Naive thymus-derived CD8-positive, alpha-beta T cell (primary cell): ENCODE results near the gene MON1A. TPM values are rescaled to one million over a fixed set of nuclear protein-coding genes. Genes with fewer than 3 reads are reported as not detected.

Experiments
- ATAC-seq, 2 donors: fragments of 150-1000 bp; cut with Tn5 transposase in 1 of 2; sonication (Bioruptor Pico), chemical (Tn5 transposase) in 1 of 2; 1 replicate in 1 of 2; 2 replicates in 1 of 2; pipeline ENCODE4 v1.10.0; 2021; ENCODE audit warnings: mild to moderate bottlenecking in 2 of 2, moderate library complexity in 2 of 2
- POLR2A ChIA-PET: fragments of 350-600 bp; sonication (Branson Sonifier 250); formaldehyde crosslinking; loops from one replicate; lab custom pipeline; 2021; ENCODE audit warnings: antibody characterized with exemption; lab: Charles Lee
- DNase-seq, 10 donors: peaks; one replicate each; pipeline versions ENCODE4 v3.0.0 to v3.0.0-alpha.2; 2020 to 2022
- H3K27ac Mint-ChIP-seq, 10 donors: one replicate each; pipeline ENCODE4 v1.8.0; 2020 to 2022; ENCODE audit warnings: mild to moderate bottlenecking in 10 of 10, mixed read lengths in 10 of 10, moderate library complexity in 4 of 10, inconsistent platforms in 1 of 10
- H3K27me3 Mint-ChIP-seq, 5 donors: one replicate each; pipeline ENCODE4 v1.8.0; 2021 to 2022; ENCODE audit warnings: mixed read lengths in 5 of 5
- H3K36me3 Mint-ChIP-seq, 3 donors: one replicate each; pipeline ENCODE4 v1.8.0; 2020 to 2022; ENCODE audit warnings: mixed read lengths in 3 of 3, mild to moderate bottlenecking in 2 of 3, inconsistent platforms in 1 of 3
- H3K4me1 Mint-ChIP-seq, 4 donors: one replicate each; pipeline ENCODE4 v1.8.0; 2021 to 2022; ENCODE audit warnings: mixed read lengths in 4 of 4
- H3K4me3 Mint-ChIP-seq, 10 donors: one replicate each; pipeline ENCODE4 v1.8.0; 2020 to 2022; ENCODE audit warnings: mild to moderate bottlenecking in 10 of 10, mixed read lengths in 10 of 10, moderate library complexity in 6 of 10, inconsistent platforms in 1 of 10
- H3K9me3 Mint-ChIP-seq, 9 donors: one replicate each; pipeline ENCODE4 v1.8.0; 2020 to 2022; ENCODE audit warnings: mixed read lengths in 9 of 9, mild to moderate bottlenecking in 3 of 9, inconsistent platforms in 1 of 9, moderate library complexity in 1 of 9
- polyA plus RNA-seq, 3 donors: library from polyadenylated mRNA; unstranded; fragments of 300-500 nt; fragmentation: Illumina TruSeq; gene quantifications; one replicate each; pipeline ENCODE4 v1.2.3, GENCODE V29; 2021
- total RNA-seq, 8 experiments: library from RNA in 2 of 8; stranded (reverse) in 2 of 8; gene quantifications; one replicate each; pipeline ENCODE4 v1.2.3 and lab custom pipeline; 2021 to 2026

MON1A gene
- total and polyA plus RNA-seq, 5 experiments from 2014 or later, result 9.0 to 21.0 (median 12.2) TPM

DNA sequence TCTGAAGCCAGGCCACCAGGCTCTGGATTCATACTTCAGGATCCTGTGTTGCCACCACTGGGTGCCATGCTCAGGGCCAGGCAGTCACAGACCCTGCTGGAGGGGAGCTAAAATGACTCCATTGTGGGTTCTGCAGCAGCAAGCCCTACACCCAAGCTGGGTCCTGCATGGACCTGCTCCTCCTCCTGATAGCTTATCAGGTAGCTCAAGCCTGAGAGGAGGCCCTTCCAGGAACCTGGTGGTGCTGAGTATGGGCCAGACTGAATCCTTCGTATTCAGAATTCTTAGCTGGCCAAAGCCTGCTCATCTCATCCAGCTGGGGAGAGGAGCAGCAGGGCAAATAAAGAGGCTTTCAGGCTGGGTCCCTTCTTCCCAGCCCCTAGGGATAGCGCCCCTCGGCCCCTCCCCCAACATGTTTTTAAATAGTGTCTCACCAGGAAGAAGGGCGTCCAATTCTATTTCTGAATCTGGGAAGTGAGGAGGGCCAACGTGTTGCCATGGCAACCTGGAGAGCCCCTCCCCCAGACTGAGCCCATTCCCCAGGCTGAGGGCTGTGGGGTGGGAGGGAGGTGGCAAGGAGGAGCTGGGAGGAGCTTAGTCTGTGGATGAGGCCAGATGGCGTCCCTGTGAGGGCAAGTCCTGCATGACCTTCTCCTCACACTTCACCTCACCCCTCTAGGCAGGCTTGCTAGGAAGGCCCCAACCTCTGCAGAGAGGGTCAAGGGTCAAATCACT is 48.9 kb downstream of the MON1A start:
- Mint-ChIP-seq H3K4me3 (no peak overlapping the region), H3K27me3 (peaks cover 0 to 9% (median 2%) of the 10 kb centered on the region in 5 donors), H3K36me3 (no peaks in the 10 kb centered on the region), H3K4me1 (peaks cover 0 to 2% (median 0%) of the 10 kb centered on the region in 4 donors), H3K9me3 (no peaks in the 10 kb centered on the region), H3K27ac (no peak overlapping the region)
- ATAC-seq (no peak), DNase-seq (no peak)
- POLR2A ChIA-PET, result no interaction called here

DNA sequence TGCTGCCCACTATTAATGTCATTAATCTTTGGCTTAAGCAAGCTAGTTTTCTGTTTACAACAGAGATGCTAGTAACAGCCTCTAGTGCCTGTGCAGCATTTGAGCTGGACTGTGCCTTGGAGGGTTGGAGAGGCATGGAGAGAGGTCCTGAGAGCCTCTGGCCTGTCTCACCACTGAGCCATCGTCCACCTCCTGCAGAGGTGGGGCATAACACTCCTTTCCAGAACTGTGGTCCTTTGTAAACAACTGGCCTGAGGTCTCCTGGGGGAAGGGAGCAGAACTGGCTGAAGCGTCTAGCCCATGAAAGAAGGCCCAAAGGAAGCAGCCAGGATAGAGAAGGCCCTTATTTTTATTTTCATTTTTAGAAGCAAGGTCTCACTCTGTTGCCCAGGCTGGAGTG is 49.9 kb downstream of the MON1A start:
- no peak overlapping the region for H3K27ac Mint-ChIP-seq
- H3K36me3 Mint-ChIP-seq, result no peaks in the 10 kb centered on the region
- ATAC-seq (no peak), DNase-seq (no peak)
- H3K27me3 Mint-ChIP-seq, result peaks cover 0 to 9% (median 2%) of the 10 kb centered on the region in 5 donors
- peaks cover 0 to 2% (median 0%) of the 10 kb centered on the region in 4 donors for H3K4me1 Mint-ChIP-seq
- no peaks in the 10 kb centered on the region for H3K9me3 Mint-ChIP-seq
- POLR2A ChIA-PET, result no interaction called here
- H3K4me3 Mint-ChIP-seq, result no peak overlapping the region

DNA sequence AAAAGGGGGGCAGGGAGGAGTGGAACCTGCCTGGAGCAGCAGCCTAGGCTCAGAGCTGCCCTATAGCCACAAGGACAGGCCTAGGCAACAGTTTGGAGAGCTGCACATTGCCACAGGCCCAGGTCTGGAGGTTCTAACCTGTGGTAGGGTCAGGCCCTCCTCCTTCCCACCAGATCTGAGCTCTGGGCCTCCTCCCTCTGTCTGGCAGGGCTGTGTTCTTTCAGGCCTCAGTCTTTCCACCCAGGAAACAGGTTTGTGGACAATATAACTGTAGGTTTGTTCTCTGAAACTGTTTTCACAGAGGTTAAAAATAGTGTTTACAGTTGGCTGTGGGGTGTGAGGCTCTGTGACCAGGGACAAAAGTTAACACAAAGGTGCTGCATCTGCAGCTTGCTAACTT is 50.9 kb downstream of the MON1A start:
- Mint-ChIP-seq H3K27ac (no peak overlapping the region), H3K4me1 (peaks cover 0 to 2% (median 0%) of the 10 kb centered on the region in 4 donors), H3K27me3 (peaks cover 0 to 9% (median 2%) of the 10 kb centered on the region in 5 donors), H3K9me3 (no peaks in the 10 kb centered on the region), H3K4me3 (no peak overlapping the region), H3K36me3 (no peaks in the 10 kb centered on the region)
- POLR2A ChIA-PET, result interaction anchor here (0.7 kb wide), 1 partner anchor 19 kb away, joined by 3 read pairs; no protein-coding TSS in a partner anchor
- ATAC-seq (no peak), DNase-seq (no peak)

DNA sequence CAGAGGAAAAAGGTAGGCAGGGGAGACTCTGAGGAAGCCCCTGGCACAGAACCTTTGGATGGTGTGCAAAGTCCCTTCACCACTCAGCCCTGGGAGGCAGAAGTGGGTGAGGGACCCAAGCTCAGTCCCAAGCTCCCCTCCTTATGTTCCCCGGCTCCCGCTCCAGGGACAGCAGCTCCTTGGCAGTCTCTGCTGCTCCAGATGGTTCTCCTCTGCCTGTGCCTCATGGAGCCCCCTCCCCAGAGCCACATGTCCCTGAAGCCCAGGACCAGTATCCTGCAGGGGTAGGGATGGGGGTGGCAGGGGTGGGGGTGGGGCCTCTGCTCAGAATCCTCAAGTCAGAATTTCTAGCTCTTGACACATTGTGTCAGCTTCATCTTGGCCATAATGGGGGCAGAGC is 51.9 kb downstream of the MON1A start:
- H3K27ac Mint-ChIP-seq, result no peak overlapping the region
- ATAC-seq (no peak), DNase-seq (no peak)
- no peak overlapping the region for H3K4me3 Mint-ChIP-seq
- H3K36me3 Mint-ChIP-seq, result no peaks in the 10 kb centered on the region
- peaks cover 0 to 2% (median 0%) of the 10 kb centered on the region in 4 donors for H3K4me1 Mint-ChIP-seq
- H3K9me3 Mint-ChIP-seq, result no peaks in the 10 kb centered on the region
- POLR2A ChIA-PET, result interaction anchor here (0.7 kb wide), 1 partner anchor 60 kb away, joined by 6 read pairs; no protein-coding TSS in a partner anchor
- H3K27me3 Mint-ChIP-seq, result peaks cover 0 to 9% (median 2%) of the 10 kb centered on the region in 5 donors

DNA sequence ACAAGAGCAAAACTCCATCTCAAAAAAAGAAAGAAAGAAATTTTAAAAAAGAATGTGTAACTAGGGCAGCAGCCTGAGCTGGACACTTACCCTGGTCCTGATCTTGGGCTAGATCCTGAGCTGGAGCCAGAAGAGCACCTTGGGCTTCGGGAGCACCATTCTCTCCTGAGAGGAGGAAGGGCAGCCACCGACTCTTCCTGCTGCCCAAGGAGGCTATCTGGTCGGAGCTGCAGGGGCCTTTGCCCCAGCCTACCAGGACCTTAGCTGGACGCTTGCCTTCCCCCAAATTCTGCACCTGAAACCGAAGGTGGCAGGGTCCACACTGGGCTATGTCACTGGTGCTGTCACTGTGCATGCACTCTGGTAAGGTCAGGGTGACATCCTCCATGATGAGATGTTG is 53.0 kb downstream of the MON1A start:
- Mint-ChIP-seq H3K4me1 (peaks cover 0 to 1% (median under 1%) of the 10 kb centered on the region in 4 donors), H3K9me3 (no peaks in the 10 kb centered on the region), H3K4me3 (no peak overlapping the region), H3K27me3 (peaks cover 0 to 9% (median under 1%) of the 10 kb centered on the region in 5 donors), H3K27ac (no peak overlapping the region), H3K36me3 (no peaks in the 10 kb centered on the region)
- POLR2A ChIA-PET, result no interaction called here
- DNase-seq (no peak), ATAC-seq (no peak)

DNA sequence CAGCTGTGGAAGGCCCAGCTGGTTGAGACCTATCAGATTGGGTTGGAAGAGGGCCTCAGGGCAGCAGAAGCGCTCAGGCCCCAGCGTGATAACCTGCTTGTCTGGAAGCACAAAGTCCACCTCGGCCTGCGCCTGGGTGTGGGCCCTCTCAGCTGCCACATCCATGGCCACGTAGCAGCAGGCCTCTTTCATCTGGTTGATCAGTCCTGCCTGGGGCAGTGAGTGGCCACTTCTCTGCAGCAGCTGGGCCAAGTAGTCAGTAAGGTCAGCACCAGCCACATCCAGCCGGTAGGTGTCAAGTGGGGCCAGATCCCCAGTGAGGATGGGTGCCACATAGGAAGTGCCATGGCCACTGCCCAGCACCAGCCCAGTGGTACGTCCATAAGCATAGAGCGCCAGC is 56.0 kb downstream of the MON1A start:
- no peak overlapping the region for H3K27ac Mint-ChIP-seq
- no peak overlapping the region for H3K4me3 Mint-ChIP-seq

DNA sequence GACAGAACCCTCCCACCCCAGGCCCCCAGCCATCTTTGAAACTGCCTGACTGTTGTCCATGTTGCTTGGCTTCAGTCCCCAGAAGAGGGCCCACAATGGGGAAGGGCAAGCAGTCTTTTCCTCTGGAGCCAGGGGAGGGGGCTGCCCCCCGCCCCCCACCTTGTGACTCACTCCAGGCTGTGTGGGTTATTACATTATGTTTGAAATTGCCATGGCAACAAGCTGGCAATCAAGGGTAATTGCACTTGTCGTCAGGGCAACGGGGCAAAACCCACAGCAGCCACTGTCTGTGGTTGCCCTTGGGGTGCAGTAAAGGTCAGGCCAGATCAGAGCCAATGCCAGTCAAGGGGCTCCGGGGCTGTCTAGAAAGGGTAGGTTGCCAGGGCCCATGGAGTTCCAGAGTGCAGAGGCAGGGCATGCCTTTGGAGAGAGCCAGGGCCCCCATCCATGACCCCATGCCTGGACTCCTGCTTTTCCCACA is 56.8 kb downstream of the MON1A start:
- DNase-seq (peak in 1 of 10 donors; percentile 19), ATAC-seq (peak; percentile 44 to 45)
- POLR2A ChIA-PET, result no interaction called here
- peaks cover 0 to 5% (median 3%) of the 10 kb centered on the region in 4 donors for H3K4me1 Mint-ChIP-seq
- H3K36me3 Mint-ChIP-seq, result no peaks in the 10 kb centered on the region
- no peaks in the 10 kb centered on the region for H3K9me3 Mint-ChIP-seq
- peak overlapping the region in 1 of 10 donors; percentile 87 for H3K27ac Mint-ChIP-seq
- no peak overlapping the region for H3K4me3 Mint-ChIP-seq
- peaks cover 11 to 26% (median 14%) of the 10 kb centered on the region in 5 donors for H3K27me3 Mint-ChIP-seq

More for the DNA sequence above, 56.0 kb downstream of the MON1A start:
- no peaks in the 10 kb centered on the region for H3K36me3 Mint-ChIP-seq
- ATAC-seq (no peak), DNase-seq (no peak)
- peaks cover 0 to 1% (median under 1%) of the 10 kb centered on the region in 4 donors for H3K4me1 Mint-ChIP-seq
- POLR2A ChIA-PET, result no interaction called here
- H3K9me3 Mint-ChIP-seq, result no peaks in the 10 kb centered on the region
- peaks cover 6 to 18% (median 9%) of the 10 kb centered on the region in 5 donors for H3K27me3 Mint-ChIP-seq

DNA sequence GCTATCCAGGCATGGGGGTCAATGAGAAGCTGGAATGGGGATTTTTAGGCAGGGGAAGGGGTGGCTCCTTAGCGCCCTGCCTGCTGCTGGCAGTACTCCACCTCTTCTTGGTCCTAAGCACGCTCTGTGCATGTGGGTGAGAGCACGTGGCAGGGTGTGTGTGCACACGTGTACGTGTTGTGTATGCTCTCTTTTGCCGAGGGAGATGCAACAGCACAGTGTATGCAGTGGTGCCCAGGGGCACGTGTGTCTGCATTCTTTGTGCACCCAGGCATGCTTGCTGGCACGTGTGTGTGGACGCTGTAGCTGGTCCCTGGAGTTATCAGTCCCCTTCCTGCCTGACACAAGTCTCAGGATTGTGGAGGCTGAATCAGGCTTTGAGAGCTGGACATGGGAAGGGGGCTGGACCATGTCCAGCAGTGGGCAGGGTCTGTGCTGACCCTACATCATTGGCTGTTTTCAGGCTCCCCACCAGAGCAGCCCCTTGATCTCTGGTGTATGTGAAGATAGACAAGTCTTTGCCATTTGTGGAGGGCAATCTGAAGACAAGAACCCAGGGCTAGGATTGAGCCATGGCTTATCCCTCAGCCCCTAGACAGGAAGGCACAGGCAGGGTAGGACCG is 58.0 kb downstream of the MON1A start:
- Mint-ChIP-seq H3K27ac (no peak overlapping the region), H3K27me3 (peaks cover 17 to 38% (median 24%) of the 10 kb centered on the region in 5 donors), H3K4me1 (peaks cover 0 to 5% (median 4%) of the 10 kb centered on the region in 4 donors), H3K36me3 (no peaks in the 10 kb centered on the region), H3K4me3 (no peak overlapping the region), H3K9me3 (no peaks in the 10 kb centered on the region)
- DNase-seq, result no peak
- POLR2A ChIA-PET, result interaction anchor here (0.6 kb wide), 1 partner anchor 84 kb away, joined by 3 read pairs; no protein-coding TSS in a partner anchor
- ATAC-seq, result no peak

DNA sequence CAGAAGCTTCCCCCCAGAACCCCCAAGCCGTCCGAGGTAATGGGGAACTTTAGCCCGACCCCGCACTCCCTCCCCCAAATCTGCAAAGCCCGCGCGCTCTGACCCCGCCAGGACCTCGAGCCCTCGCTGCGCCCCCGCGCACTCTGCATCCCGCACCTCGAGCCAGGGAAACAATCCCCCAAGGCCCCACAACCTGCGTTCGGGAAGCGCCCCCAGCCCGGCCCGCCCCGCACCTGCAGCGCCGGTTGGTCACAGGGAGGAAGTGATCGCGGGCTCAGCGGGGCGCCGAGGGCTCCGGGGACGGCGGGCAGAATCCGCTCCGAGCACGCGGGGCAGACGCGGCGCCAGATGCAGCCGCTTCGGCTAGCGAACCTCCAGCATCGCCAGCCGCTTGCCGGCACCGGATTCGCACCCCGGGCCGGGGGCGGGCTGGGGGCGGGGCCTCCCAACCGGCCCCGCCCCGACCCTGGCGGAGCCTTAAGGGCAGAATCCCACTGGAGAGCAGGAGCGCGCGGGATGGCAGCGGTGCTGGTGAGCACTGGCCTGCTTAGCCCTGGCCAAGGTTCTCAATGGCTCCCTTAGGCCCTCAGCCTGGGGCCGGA is 60.0 kb downstream of the MON1A start, which contains the start of gene CAMKV:
Gene CAMKV (minus strand): TSS at position 382 of the 602 bp plus-strand sequence. CDS start 7,518 bp downstream, outside the sequence.
- H3K36me3 Mint-ChIP-seq, result no peaks in the 10 kb centered on the region
- POLR2A ChIA-PET, result interaction anchor here (0.6 to 1.2 kb wide), 2 partner anchors 24 to 343 kb away, joined by 3 read pairs; no protein-coding TSS in a partner anchor
- ATAC-seq (peak; percentile 76 to 84), DNase-seq (peak in 8 of 10 donors; percentile 15 to 32 (median 21))
- H3K27ac Mint-ChIP-seq, result no peak within 1 kb of the TSS
- H3K27me3 Mint-ChIP-seq, result peaks cover 17 to 56% (median 29%) of the 10 kb centered on the region in 5 donors
- peak within 1 kb of the TSS in 9 of 10 donors; percentile 18 to 63 (median 55) for H3K4me3 Mint-ChIP-seq
- H3K4me1 Mint-ChIP-seq, result peaks cover 0 to 5% (median 4%) of the 10 kb centered on the region in 4 donors
- H3K9me3 Mint-ChIP-seq, result no peaks in the 10 kb centered on the region

DNA sequence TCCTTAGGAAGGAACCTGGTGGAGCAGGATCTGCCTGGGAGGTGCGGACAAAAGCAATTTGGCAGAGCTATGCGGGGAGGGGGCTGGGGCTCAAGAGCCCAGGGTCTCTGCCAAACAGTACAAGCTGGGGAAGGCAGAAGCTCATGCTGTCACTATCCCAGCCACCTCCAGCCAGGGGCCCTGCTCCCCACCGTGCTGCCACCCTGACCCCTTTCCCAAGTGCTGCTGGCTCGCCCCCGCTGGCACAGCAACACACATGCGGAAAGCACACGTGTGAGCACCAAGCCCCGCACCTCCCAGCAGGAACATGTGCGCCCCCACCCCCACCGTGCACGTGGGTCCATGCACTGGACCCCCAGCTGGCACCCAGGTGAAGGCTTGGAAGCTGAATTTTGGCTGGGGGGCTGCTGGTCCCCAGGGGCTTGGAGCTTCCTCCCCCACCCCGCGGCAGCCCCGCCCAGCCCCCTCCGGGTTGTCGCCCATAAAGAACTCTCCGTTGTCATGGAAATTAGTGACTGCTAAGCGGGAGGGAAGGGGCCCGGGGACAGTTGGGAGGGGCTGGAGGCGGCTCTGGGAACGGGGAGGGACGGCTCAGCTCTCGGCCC is 60.6 kb downstream of the MON1A start:
- Mint-ChIP-seq H3K4me3 (peak overlapping the region in 7 of 10 donors; percentile 44 to 63 (median 55)), H3K4me1 (peaks cover 0 to 5% (median 4%) of the 10 kb centered on the region in 4 donors), H3K36me3 (no peaks in the 10 kb centered on the region), H3K27ac (no peak overlapping the region), H3K9me3 (no peaks in the 10 kb centered on the region), H3K27me3 (peaks cover 18 to 61% (median 29%) of the 10 kb centered on the region in 5 donors)
- POLR2A ChIA-PET, result interaction anchor here (0.6 kb wide), 1 partner anchor 342 kb away, joined by 3 read pairs; no protein-coding TSS in a partner anchor
- DNase-seq (peak in 1 of 10 donors; percentile 4), ATAC-seq (peak; percentile 36 to 41)

DNA sequence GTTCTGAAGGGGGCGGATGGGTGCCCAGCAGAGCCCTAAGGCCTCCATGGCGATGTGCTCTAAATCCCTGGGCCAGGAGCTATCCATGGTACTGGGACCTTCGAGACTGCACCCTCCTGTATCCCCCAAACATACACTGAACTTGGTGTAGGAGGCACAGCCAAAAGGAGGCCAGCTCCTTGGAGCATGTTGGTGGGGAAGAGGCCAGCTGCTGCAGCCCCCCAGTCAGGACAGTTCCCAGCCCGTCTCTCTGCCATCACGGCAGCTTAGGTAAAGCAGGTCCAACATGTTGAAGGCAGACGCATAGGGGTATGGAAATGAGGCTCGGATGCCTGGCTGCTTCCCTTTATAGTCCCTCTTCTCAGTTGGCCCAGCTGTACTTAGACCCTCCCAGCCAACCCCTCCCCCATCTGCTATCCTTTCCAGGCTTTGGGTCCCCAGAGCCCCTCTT is 61.7 kb downstream of the MON1A start:
- H3K4me3 Mint-ChIP-seq, result peak overlapping the region in 6 of 10 donors; percentile 20 to 55 (median 46)
- no peaks in the 10 kb centered on the region for H3K36me3 Mint-ChIP-seq
- peaks cover 22 to 69% (median 35%) of the 10 kb centered on the region in 5 donors for H3K27me3 Mint-ChIP-seq
- peak in 3 of 10 donors; percentile 15 to 21 (median 17) for DNase-seq
- no peak for ATAC-seq
- H3K9me3 Mint-ChIP-seq, result no peaks in the 10 kb centered on the region
- H3K4me1 Mint-ChIP-seq, result peaks cover 0 to 5% (median 4%) of the 10 kb centered on the region in 4 donors
- POLR2A ChIA-PET, result interaction anchor here (0.5 kb wide), 1 partner anchor 275 kb away, joined by 4 read pairs; no protein-coding TSS in a partner anchor
- no peak overlapping the region for H3K27ac Mint-ChIP-seq
